ENCODE data around the gene MERTK.
A peak's percentile ranks its signal among the peaks of the same experiment; 100 is the strongest.
"Not testable (repeated sequence)": the region's sequence is repeated elsewhere in the genome, so short reads cannot be mapped to it uniquely, and the experiment has no call there.

The MERTK gene

GRCh38 chr2:111954602-111955332 is 56.4 kb downstream of the MERTK start:
- no peak for TF ChIP-seq CTCF (conservative IDR thresholded peaks at IDR 0.05; ENCODE audit: control insufficient read depth, insufficient read depth, low read depth, low read length)
- no peak overlapping the region for H3K4me3 ChIP-seq (ENCODE audit: control insufficient read depth, low read depth, low read length)
- no peak for DNase-seq (ENCODE audit: low read depth)

GRCh38 chr2:111957872-111958354 is 59.5 kb downstream of the MERTK start:
- peak; percentile 22 for DNase-seq (ENCODE audit: low read depth)
- TF ChIP-seq CTCF (conservative IDR thresholded peaks at IDR 0.05; ENCODE audit: control insufficient read depth, insufficient read depth, low read depth, low read length): no peak
- H3K4me3 ChIP-seq (ENCODE audit: control insufficient read depth, low read depth, low read length): no peak overlapping the region

- TF ChIP-seq CTCF (conservative IDR thresholded peaks at IDR 0.05; ENCODE audit: control insufficient read depth, insufficient read depth, low read depth, low read length): no peak
- no peak overlapping the region for H3K4me3 ChIP-seq (ENCODE audit: control insufficient read depth, low read depth, low read length)
- no peak for DNase-seq (ENCODE audit: low read depth)
These were observed 60.5 kb downstream of the MERTK start for GRCh38 chr2:111958901-111959300.

- no peak for TF ChIP-seq CTCF (conservative IDR thresholded peaks at IDR 0.05; ENCODE audit: control insufficient read depth, insufficient read depth, low read depth, low read length)
- DNase-seq (ENCODE audit: low read depth): no peak
These were observed 63.3 kb downstream of the MERTK start for GRCh38 chr2:111961663-111962062.

GRCh38 chr2:111963086-111963485 is 64.7 kb downstream of the MERTK start:
- not testable (repeated sequence) for H3K4me3 ChIP-seq (ENCODE audit: control insufficient read depth, low read depth, low read length); DNase-seq (ENCODE audit: low read depth)

More at GRCh38 chr2:111961663-111962062, 63.3 kb downstream of the MERTK start:
- H3K4me3 ChIP-seq (ENCODE audit: control insufficient read depth, low read depth, low read length): no peak overlapping the region

- not testable (repeated sequence) for H3K4me3 ChIP-seq (ENCODE audit: control insufficient read depth, low read depth, low read length); DNase-seq (ENCODE audit: low read depth)
These were observed 65.1 kb downstream of the MERTK start for GRCh38 chr2:111963508-111963907.

GRCh38 chr2:111965062-111965461 is 66.7 kb downstream of the MERTK start:
- no peak for TF ChIP-seq CTCF (conservative IDR thresholded peaks at IDR 0.05; ENCODE audit: control insufficient read depth, insufficient read depth, low read depth, low read length)
- H3K4me3 ChIP-seq (ENCODE audit: control insufficient read depth, low read depth, low read length): no peak overlapping the region
- no peak for DNase-seq (ENCODE audit: low read depth)

- H3K4me3 ChIP-seq (ENCODE audit: control insufficient read depth, low read depth, low read length): no peak overlapping the region
- no peak for TF ChIP-seq CTCF (conservative IDR thresholded peaks at IDR 0.05; ENCODE audit: control insufficient read depth, insufficient read depth, low read depth, low read length)
- DNase-seq (ENCODE audit: low read depth): no peak
These were observed 67.8 kb downstream of the MERTK start for GRCh38 chr2:111966241-111966640.
